22Rv1 (cell line): ENCODE results near the gene TMEM53.

Experiments used
- CTCF ChIP-seq: fragments of 450-650 bp; IDR thresholded peaks from 2 replicates; pipeline ENCODE4 v1.5.1; 2017; ENCODE audit warnings: mild to moderate bottlenecking
- ZFX ChIP-seq: fragments of 450-650 bp; IDR thresholded peaks from 2 replicates; pipeline ENCODE4 v1.6.1; 2017; ENCODE audit warnings: antibody characterized with exemption, borderline replicate concordance

GRCh38 chr1:44717156-44717555, 42.9 kb upstream of the TMEM53 start:
- no peak for TF ChIP-seq CTCF
- TF ChIP-seq ZFX, result no peak
